ENCODE measurements around the gene EP300.
A peak's percentile ranks its signal among the peaks of the same experiment; 100 is the strongest.

Gene EP300

DNA sequence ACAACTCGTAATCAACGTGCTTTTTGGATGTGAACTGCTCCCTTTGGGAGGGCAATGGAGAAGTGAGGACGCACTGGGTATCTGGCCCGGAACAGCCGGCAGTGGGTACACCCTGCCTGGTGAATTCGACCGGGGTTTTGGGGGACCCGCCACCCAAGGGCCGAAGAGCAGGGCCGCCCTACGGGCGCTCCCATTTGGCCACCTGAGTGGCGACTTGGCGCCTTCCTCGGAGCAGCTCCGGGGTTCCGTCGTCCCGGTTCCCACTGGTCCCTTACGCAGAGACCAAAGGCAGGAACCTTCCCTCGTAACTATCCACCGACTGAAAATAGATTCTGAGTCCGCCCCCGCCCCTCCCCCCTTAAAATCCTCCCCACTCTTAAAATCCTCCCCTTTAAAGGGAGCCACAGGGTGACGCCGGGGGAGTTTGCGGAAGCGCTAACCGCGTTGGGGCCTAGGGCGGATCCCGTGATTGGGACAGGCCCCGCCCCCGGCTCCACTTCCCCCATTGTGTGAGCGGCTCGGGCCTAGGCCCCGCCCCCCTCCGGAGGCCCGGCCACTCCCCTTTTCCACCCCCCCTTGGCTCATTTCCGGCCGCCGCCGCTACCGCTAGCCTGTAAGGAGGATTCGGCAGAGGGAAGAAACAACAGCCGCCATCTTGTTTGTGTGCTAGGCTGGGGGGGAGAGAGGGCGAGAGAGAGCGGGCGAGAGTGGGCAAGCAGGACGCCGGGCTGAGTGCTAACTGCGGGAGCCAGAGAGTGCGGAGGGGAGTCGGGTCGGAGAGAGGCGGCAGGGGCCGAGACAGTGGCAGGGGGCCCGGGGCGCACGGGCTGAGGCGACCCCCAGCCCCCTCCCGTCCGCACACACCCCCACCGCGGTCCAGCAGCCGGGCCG is 1.0 kb upstream of the EP300 start (continued):
- TF ChIP-seq HOXD13 (CRISPR knock-in tag; IDR thresholded peaks at IDR 0.05; ENCODE audit: borderline replicate concordance) (0 out of 2 replicates have a peak, but pooled peaks have one; percentile 33), ZNF335 (tag by site-specific recombination; conservative IDR thresholded peaks at IDR 0.05) (peak; percentile 76), ZNF114 (tag by site-specific recombination; IDR thresholded peaks at IDR 0.05) (no peak), KLF9 (tag by site-specific recombination; IDR thresholded peaks at IDR 0.05; ENCODE audit: low read depth) (peak; percentile 91), ZNF354C (tag by site-specific recombination; IDR thresholded peaks at IDR 0.05; ENCODE audit: borderline replicate concordance, low read depth) (0 out of 2 replicates have a peak, but pooled peaks have one; percentile 30), ZNF146 (tag by site-specific recombination; IDR thresholded peaks at IDR 0.05) (peak; percentile 49; the same call in 1 of the 2 replicates), ZNF660 (tag by site-specific recombination; IDR thresholded peaks at IDR 0.05) (no peak; the same call in 1 of the 2 replicates), ZNF24 (tag by site-specific recombination; IDR thresholded peaks at IDR 0.05) (peak; percentile 40; the same call in 1 of the 2 replicates), ZBTB20 (tag by site-specific recombination; IDR thresholded peaks at IDR 0.05) (peak; percentile 88), GLI2 (tag by site-specific recombination; IDR thresholded peaks at IDR 0.05; ENCODE audit: borderline replicate concordance, low read depth) (no peak), ZBTB17 (tag by site-specific recombination; IDR thresholded peaks at IDR 0.05) (peak; percentile 92), GFI1B (tag by site-specific recombination; IDR thresholded peaks at IDR 0.05) (no peak), SP2 (tag by site-specific recombination; IDR thresholded peaks at IDR 0.05) (peak; percentile 94), ZNF530 (tag by site-specific recombination; IDR thresholded peaks at IDR 0.05; ENCODE audit: low read depth) (no peak), SALL2 (tag by site-specific recombination; IDR thresholded peaks at IDR 0.05; ENCODE audit: borderline replicate concordance) (no peak), MYNN (tag by site-specific recombination; IDR thresholded peaks at IDR 0.05; ENCODE audit: borderline replicate concordance) (no peak), GLI4 (tag by site-specific recombination; IDR thresholded peaks at IDR 0.05) (no peak)
- TF ChIP-seq, protein P1, sequence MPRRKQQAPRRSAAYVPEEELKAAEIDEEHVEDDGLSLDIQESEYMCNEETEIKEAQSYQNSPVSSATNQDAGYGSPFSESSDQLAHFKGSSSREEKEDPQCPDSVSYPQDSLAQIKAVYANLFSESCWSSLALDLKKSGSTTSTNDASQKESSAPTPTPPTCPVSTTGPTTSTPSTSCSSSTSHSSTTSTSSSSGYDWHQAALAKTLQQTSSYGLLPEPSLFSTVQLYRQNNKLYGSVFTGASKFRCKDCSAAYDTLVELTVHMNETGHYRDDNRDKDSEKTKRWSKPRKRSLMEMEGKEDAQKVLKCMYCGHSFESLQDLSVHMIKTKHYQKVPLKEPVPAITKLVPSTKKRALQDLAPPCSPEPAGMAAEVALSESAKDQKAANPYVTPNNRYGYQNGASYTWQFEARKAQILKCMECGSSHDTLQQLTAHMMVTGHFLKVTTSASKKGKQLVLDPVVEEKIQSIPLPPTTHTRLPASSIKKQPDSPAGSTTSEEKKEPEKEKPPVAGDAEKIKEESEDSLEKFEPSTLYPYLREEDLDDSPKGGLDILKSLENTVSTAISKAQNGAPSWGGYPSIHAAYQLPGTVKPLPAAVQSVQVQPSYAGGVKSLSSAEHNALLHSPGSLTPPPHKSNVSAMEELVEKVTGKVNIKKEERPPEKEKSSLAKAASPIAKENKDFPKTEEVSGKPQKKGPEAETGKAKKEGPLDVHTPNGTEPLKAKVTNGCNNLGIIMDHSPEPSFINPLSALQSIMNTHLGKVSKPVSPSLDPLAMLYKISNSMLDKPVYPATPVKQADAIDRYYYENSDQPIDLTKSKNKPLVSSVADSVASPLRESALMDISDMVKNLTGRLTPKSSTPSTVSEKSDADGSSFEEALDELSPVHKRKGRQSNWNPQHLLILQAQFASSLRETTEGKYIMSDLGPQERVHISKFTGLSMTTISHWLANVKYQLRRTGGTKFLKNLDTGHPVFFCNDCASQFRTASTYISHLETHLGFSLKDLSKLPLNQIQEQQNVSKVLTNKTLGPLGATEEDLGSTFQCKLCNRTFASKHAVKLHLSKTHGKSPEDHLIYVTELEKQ (tag by site-specific recombination; IDR thresholded peaks at IDR 0.05; ENCODE audit: borderline replicate concordance), result peak; percentile 18; the same call in 1 of the 2 replicates
- TF ChIP-seq, protein P2, sequence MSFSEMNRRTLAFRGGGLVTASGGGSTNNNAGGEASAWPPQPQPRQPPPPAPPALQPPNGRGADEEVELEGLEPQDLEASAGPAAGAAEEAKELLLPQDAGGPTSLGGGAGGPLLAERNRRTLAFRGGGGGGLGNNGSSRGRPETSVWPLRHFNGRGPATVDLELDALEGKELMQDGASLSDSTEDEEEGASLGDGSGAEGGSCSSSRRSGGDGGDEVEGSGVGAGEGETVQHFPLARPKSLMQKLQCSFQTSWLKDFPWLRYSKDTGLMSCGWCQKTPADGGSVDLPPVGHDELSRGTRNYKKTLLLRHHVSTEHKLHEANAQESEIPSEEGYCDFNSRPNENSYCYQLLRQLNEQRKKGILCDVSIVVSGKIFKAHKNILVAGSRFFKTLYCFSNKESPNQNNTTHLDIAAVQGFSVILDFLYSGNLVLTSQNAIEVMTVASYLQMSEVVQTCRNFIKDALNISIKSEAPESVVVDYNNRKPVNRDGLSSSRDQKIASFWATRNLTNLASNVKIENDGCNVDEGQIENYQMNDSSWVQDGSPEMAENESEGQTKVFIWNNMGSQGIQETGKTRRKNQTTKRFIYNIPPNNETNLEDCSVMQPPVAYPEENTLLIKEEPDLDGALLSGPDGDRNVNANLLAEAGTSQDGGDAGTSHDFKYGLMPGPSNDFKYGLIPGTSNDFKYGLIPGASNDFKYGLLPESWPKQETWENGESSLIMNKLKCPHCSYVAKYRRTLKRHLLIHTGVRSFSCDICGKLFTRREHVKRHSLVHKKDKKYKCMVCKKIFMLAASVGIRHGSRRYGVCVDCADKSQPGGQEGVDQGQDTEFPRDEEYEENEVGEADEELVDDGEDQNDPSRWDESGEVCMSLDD (tag by site-specific recombination; IDR thresholded peaks at IDR 0.05), result peak; percentile 90
- TF ChIP-seq, protein P3, sequence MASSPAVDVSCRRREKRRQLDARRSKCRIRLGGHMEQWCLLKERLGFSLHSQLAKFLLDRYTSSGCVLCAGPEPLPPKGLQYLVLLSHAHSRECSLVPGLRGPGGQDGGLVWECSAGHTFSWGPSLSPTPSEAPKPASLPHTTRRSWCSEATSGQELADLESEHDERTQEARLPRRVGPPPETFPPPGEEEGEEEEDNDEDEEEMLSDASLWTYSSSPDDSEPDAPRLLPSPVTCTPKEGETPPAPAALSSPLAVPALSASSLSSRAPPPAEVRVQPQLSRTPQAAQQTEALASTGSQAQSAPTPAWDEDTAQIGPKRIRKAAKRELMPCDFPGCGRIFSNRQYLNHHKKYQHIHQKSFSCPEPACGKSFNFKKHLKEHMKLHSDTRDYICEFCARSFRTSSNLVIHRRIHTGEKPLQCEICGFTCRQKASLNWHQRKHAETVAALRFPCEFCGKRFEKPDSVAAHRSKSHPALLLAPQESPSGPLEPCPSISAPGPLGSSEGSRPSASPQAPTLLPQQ (tag by site-specific recombination; IDR thresholded peaks at IDR 0.05), result peak; percentile 80
- TF ChIP-seq, protein P4, sequence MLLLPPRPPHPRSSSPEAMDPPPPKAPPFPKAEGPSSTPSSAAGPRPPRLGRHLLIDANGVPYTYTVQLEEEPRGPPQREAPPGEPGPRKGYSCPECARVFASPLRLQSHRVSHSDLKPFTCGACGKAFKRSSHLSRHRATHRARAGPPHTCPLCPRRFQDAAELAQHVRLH (tag by site-specific recombination; IDR thresholded peaks at IDR 0.05), result 0 out of 2 replicates have a peak, but pooled peaks have one; percentile 33
- TF ChIP-seq, protein P5, sequence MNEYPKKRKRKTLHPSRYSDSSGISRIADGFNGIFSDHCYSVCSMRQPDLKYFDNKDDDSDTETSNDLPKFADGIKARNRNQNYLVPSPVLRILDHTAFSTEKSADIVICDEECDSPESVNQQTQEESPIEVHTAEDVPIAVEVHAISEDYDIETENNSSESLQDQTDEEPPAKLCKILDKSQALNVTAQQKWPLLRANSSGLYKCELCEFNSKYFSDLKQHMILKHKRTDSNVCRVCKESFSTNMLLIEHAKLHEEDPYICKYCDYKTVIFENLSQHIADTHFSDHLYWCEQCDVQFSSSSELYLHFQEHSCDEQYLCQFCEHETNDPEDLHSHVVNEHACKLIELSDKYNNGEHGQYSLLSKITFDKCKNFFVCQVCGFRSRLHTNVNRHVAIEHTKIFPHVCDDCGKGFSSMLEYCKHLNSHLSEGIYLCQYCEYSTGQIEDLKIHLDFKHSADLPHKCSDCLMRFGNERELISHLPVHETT (tag by site-specific recombination; IDR thresholded peaks at IDR 0.05), result peak; percentile 48; the same call in 1 of the 2 replicates
- TF ChIP-seq, protein P6, sequence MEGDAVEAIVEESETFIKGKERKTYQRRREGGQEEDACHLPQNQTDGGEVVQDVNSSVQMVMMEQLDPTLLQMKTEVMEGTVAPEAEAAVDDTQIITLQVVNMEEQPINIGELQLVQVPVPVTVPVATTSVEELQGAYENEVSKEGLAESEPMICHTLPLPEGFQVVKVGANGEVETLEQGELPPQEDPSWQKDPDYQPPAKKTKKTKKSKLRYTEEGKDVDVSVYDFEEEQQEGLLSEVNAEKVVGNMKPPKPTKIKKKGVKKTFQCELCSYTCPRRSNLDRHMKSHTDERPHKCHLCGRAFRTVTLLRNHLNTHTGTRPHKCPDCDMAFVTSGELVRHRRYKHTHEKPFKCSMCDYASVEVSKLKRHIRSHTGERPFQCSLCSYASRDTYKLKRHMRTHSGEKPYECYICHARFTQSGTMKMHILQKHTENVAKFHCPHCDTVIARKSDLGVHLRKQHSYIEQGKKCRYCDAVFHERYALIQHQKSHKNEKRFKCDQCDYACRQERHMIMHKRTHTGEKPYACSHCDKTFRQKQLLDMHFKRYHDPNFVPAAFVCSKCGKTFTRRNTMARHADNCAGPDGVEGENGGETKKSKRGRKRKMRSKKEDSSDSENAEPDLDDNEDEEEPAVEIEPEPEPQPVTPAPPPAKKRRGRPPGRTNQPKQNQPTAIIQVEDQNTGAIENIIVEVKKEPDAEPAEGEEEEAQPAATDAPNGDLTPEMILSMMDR (tag by site-specific recombination; IDR thresholded peaks at IDR 0.05), result peak; percentile 37
- TF ChIP-seq, protein P7, sequence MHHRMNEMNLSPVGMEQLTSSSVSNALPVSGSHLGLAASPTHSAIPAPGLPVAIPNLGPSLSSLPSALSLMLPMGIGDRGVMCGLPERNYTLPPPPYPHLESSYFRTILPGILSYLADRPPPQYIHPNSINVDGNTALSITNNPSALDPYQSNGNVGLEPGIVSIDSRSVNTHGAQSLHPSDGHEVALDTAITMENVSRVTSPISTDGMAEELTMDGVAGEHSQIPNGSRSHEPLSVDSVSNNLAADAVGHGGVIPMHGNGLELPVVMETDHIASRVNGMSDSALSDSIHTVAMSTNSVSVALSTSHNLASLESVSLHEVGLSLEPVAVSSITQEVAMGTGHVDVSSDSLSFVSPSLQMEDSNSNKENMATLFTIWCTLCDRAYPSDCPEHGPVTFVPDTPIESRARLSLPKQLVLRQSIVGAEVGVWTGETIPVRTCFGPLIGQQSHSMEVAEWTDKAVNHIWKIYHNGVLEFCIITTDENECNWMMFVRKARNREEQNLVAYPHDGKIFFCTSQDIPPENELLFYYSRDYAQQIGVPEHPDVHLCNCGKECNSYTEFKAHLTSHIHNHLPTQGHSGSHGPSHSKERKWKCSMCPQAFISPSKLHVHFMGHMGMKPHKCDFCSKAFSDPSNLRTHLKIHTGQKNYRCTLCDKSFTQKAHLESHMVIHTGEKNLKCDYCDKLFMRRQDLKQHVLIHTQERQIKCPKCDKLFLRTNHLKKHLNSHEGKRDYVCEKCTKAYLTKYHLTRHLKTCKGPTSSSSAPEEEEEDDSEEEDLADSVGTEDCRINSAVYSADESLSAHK (tag by site-specific recombination; IDR thresholded peaks at IDR 0.05), result peak; percentile 61; the same call in 1 of the 2 replicates

Measured in HEK293 (cell line).